H7 (cell line): Measurements from ENCODE around the gene VN1R4. TPM values are rescaled to one million over a fixed set of nuclear protein-coding genes. Genes with fewer than 3 reads are reported as not detected.
"Not testable (repeated sequence)": the region's sequence is repeated elsewhere in the genome, so short reads cannot be mapped to it uniquely, and the experiment has no call there.

ENCODE experiments used
- DNase-seq: peaks from one replicate; pipeline ENCODE4 v3.0.0; 2012
- H3K27me3 ChIP-seq: 2 replicates; pipeline ENCODE4 v1.6.0; 2011; ENCODE audit warnings: mild to moderate bottlenecking, low read length; ENCODE audit not compliant: control insufficient read depth, insufficient read depth
- H3K36me3 ChIP-seq: replicated peaks from 2 replicates; pipeline ENCODE4 v1.5.1; 2011; ENCODE audit warnings: low read length; ENCODE audit not compliant: control insufficient read depth, insufficient read depth
- H3K4me3 ChIP-seq: 2 replicates; pipeline ENCODE4 v1.5.1; 2011; ENCODE audit warnings: low read depth, mild to moderate bottlenecking, control low read depth, low read length, moderate library complexity; ENCODE audit not compliant: insufficient read depth
- total RNA-seq: library from RNA; depleted of rRNA; stranded (reverse); fragments of >200 nt; shearing (Covaris generic); gene quantifications from 2 replicates; pipeline ENCODE4 v1.2.3, GENCODE V29; 2014; rRNA removed

The VN1R4 gene
- total RNA-seq, 1 experiment from 2014 or later, result not detected

- Histone ChIP-seq H3K27me3 (no peaks in the 10 kb centered on the region), H3K36me3 (peaks cover 5% of the 10 kb centered on the region), H3K4me3 (peak within 1 kb of the TSS; percentile 66; the same call in 1 of the 2 replicates)
- peak; percentile 79 for DNase-seq
These were observed 12.8 kb downstream of the VN1R4 start, which contains the start of gene ZNF677 for GRCh38 chr19:53254411-53255341. Gene ZNF677 (minus strand): TSS chr19:53254873. CDS start chr19:53251550, 3,323 bp downstream.

GRCh38 chr19:53246498-53246897 lies 21.0 kb downstream of the VN1R4 start:
- no peak for DNase-seq
- Histone ChIP-seq H3K27me3 (no peaks in the 10 kb centered on the region), H3K36me3 (peaks cover 4% of the 10 kb centered on the region), H3K4me3 (no peak overlapping the region)

GRCh38 chr19:53237114-53237777 lies 30.3 kb downstream of the VN1R4 start:
- no peak for DNase-seq
- H3K27me3 ChIP-seq, result no peaks in the 10 kb centered on the region
- no peak overlapping the region for H3K4me3 ChIP-seq
- peaks cover 2% of the 10 kb centered on the region; the same call in 1 of the 2 replicates for H3K36me3 ChIP-seq

GRCh38 chr19:53224606-53225005 lies 42.9 kb downstream of the VN1R4 start:
- Histone ChIP-seq H3K27me3 (no peaks in the 10 kb centered on the region), H3K36me3 (no peaks in the 10 kb centered on the region), H3K4me3 (no peak overlapping the region)
- no peak for DNase-seq

- not testable (repeated sequence) for H3K27me3 ChIP-seq, DNase-seq, H3K36me3 ChIP-seq, H3K4me3 ChIP-seq
These were observed 44.8 kb downstream of the VN1R4 start for GRCh38 chr19:53222716-53223115.

Other genes starting within 250 kb of the VN1R4 start
- 0.14 and 1.1 TPM in 2 replicates for gene ERVV-2, start 223.0 kb downstream of the VN1R4 start, total RNA-seq
- 21.6 and 48.7 TPM in 2 replicates for gene ZNF160, start 164.3 kb downstream of the VN1R4 start, total RNA-seq
- 5.5 and 9.6 TPM in 2 replicates for gene ZNF415, start 134.8 kb downstream of the VN1R4 start, total RNA-seq
- gene ZNF347, start 108.7 kb downstream of the VN1R4 start, total RNA-seq, result 7.1 and 9.7 TPM in 2 replicates
- gene ZNF665, start 74.4 kb downstream of the VN1R4 start, total RNA-seq, result 3.9 and 4.0 TPM in 2 replicates
- gene ZNF677, start 12.8 kb downstream of the VN1R4 start, total RNA-seq, result 1.00 and 1.0 TPM in 2 replicates
- not detected in 2 replicates for gene VN1R2, start 9.4 kb downstream of the VN1R4 start, total RNA-seq
- gene ZNF845, start 66.0 kb upstream of the VN1R4 start, total RNA-seq, result 9.9 and 17.1 TPM in 2 replicates
- gene ZNF525, start 98.0 kb upstream of the VN1R4 start, total RNA-seq, result 11.3 and 23.6 TPM in 2 replicates
- gene ZNF765, start 127.4 kb upstream of the VN1R4 start, total RNA-seq, result 12.4 and 14.4 TPM in 2 replicates
- 29.7 and 44.9 TPM in 2 replicates for gene ZNF761, start 164.3 kb upstream of the VN1R4 start, total RNA-seq
- 12.0 and 13.9 TPM in 2 replicates for gene ZNF813, start 200.0 kb upstream of the VN1R4 start, total RNA-seq